ENCODE data around the gene HDAC4.

DNA sequence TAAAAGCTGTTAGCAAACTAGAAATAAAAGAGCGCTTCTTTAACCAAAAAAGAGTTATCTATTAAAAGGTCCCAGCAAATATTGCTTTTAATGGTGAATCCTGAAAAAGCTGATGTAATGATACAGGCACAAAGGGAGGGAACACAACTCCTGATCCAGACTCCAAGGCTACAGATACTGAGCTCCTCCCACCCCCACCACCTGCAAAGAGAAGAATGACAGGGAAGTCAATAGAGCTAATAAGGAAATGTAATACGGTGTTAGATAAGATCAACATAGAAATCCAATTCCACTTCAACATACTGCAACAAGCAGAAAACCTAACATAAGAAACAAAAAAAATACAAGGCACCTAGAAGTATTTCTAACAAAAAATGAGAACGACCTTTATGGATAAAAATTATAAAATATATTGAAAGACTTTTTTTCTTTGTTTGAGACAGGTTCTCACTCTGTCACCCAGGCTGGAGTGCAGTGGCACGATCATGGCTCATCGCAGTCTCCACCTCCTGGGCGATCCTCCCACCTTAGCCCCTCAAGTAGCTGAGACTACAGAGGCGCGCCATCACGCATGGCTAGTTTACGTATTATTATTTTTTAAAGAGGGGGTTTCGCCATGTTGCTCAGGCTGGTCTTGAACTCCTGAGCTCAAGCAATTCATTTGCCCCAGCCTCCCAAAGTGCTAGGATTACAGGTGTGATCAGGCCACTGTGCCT is 192.2 kb downstream of the HDAC4 start:
- TF ChIP-seq, protein P1, sequence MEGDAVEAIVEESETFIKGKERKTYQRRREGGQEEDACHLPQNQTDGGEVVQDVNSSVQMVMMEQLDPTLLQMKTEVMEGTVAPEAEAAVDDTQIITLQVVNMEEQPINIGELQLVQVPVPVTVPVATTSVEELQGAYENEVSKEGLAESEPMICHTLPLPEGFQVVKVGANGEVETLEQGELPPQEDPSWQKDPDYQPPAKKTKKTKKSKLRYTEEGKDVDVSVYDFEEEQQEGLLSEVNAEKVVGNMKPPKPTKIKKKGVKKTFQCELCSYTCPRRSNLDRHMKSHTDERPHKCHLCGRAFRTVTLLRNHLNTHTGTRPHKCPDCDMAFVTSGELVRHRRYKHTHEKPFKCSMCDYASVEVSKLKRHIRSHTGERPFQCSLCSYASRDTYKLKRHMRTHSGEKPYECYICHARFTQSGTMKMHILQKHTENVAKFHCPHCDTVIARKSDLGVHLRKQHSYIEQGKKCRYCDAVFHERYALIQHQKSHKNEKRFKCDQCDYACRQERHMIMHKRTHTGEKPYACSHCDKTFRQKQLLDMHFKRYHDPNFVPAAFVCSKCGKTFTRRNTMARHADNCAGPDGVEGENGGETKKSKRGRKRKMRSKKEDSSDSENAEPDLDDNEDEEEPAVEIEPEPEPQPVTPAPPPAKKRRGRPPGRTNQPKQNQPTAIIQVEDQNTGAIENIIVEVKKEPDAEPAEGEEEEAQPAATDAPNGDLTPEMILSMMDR (IDR thresholded peaks at IDR 0.05; ENCODE audit: control extremely low read depth in 1 of 3, insufficient read depth in 1 of 3, low read depth in 1 of 3, low read length in 3 of 3) = no peak
- TF ChIP-seq POLR2AphosphoS5 (IDR thresholded peaks at IDR 0.05; ENCODE audit: low read depth, low read length) (no peak), CEBPB (IDR thresholded peaks at IDR 0.05; ENCODE audit: low read depth, low read length) (no peak), BRCA1 (IDR thresholded peaks at IDR 0.05; ENCODE audit: low read depth, low read length) (no peak), EZH2 (IDR thresholded peaks at IDR 0.05; ENCODE audit: low read depth, low read length, severe bottlenecking) (no peak), SIN3A (conservative IDR thresholded peaks at IDR 0.05 in 1 of 2, IDR thresholded peaks at IDR 0.05 in 1 of 2; ENCODE audit: low read depth in 1 of 2, low read length in 2 of 2) (no peak)

Data from H1 (cell line).